Hematopoietic multipotent progenitor cell treated with erythropoietin and hydrocortisone succinate and interleukin-3 and kit ligand, for 6 days (in vitro differentiated cells): ENCODE measurements around the gene FSIP1.

ENCODE experiments used
- DNase-seq: peaks from one replicate; pipeline ENCODE4 v3.0.0-alpha.2; 2015

The FSIP1 gene

GRCh38 chr15:39613271-39613670 lies 169.4 kb downstream of the FSIP1 start:
- DNase-seq: no peak

GRCh38 chr15:39610665-39611064 lies 172.0 kb downstream of the FSIP1 start:
- no peak for DNase-seq

- no peak for DNase-seq
These were observed 173.3 kb downstream of the FSIP1 start for GRCh38 chr15:39609166-39609916.

- DNase-seq: no peak
These were observed 174.2 kb downstream of the FSIP1 start for GRCh38 chr15:39608185-39609139.

GRCh38 chr15:39605146-39605545 lies 177.5 kb downstream of the FSIP1 start:
- DNase-seq: no peak

GRCh38 chr15:39602143-39602542 lies 180.5 kb downstream of the FSIP1 start:
- no peak for DNase-seq

GRCh38 chr15:39599871-39600270 lies 182.8 kb downstream of the FSIP1 start:
- DNase-seq: no peak

- DNase-seq: no peak
These were observed 183.4 kb downstream of the FSIP1 start for GRCh38 chr15:39598958-39599845.

GRCh38 chr15:39598186-39598850 lies 184.3 kb downstream of the FSIP1 start:
- DNase-seq: no peak

GRCh38 chr15:39597751-39598185 lies 184.9 kb downstream of the FSIP1 start:
- no peak for DNase-seq

GRCh38 chr15:39597336-39597735 lies 185.3 kb downstream of the FSIP1 start:
- DNase-seq: no peak

GRCh38 chr15:39596358-39597051 lies 186.1 kb downstream of the FSIP1 start:
- no peak for DNase-seq

- DNase-seq: no peak
These were observed 187.1 kb downstream of the FSIP1 start for GRCh38 chr15:39595338-39596221.

GRCh38 chr15:39594446-39595337 lies 187.9 kb downstream of the FSIP1 start:
- DNase-seq: no peak

GRCh38 chr15:39593656-39594445 lies 188.8 kb downstream of the FSIP1 start:
- no peak for DNase-seq

GRCh38 chr15:39593071-39593655 lies 189.5 kb downstream of the FSIP1 start:
- no peak for DNase-seq

GRCh38 chr15:39592500-39592899 lies 190.1 kb downstream of the FSIP1 start:
- no peak for DNase-seq

GRCh38 chr15:39591896-39592315 lies 190.7 kb downstream of the FSIP1 start:
- no peak for DNase-seq
